ENCODE measurements around the gene NASP. TPM values are rescaled to one million over a fixed set of nuclear protein-coding genes. Genes with fewer than 3 reads are reported as not detected.

NASP gene
- polyA plus RNA-seq, 1 experiment, result 74.8 TPM

DNA sequence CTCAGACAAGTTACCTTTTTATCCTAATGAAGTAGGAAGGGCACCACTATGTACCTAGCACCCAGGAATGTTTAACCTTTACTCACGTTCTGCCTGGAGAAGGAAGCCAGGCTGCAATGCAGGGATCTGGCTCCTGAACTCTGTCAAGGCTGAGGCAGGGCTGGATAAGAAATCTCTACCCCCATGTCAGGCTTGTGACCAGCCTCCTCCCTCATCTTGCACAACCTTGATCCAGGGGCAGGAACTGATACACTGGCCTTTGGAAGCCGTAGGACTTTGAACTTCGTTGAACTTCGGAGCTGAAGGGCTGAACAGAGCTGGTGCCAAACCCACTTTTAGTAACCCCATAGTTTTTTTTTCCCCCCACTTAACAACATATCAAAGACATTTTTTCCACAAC is 41.2 kb upstream of the NASP start:
- DNase-seq (ENCODE audit: low read depth, low spot score), result no peak
- ChIA-PET CTCF (interaction anchor here (0.6 to 0.8 kb wide), 2 partner anchors 28 to 239 kb away, joined by 3 to 4 read pairs; no protein-coding TSS in a partner anchor), POLR2A (interaction anchor here (3.0 kb wide), 1 partner anchor 21 kb away, joined by 19 read pairs; the partner anchor contains the start of gene PRDX1)

DNA sequence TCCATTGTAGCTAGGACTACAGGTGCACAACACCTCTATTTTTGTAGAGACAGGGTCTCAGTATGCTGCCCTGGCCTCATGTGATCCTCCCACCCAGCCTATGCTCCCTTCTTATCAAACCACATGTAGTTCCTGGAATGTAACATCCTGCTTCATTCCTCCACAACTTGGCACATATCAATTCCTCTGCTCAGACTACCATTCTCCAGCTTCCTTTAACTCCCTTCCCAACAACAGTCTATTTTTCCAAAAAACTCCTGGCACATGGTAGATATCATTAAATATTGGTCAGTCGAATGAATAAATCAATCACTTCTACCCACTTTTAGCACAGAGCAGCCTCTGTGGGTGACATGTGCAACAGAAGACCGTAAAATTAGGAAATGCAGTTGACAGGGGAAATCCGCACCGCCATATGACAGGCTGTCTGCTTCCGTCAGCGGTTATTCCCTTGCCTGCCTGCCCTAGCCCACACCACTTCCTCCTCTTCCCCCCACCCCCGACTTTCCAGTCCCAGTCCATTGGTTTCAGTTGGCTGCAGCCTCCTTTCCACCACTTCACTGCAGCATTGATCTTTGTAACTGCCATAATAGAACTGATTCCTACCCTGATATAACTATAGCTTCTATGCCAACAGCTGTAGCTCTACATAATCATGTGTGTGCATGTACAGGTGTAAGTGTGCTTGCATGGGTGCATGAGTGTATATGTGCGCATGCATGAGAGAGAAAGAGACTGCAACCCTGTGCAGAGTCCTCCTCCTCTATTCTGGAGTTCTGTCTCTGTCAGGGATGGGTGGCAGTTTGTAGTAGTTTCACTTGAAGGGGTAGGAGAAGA is 40.0 kb upstream of the NASP start:
- TF ChIP-seq CTCF (IDR thresholded peaks at IDR 0.05; ENCODE audit: low read depth, low read length), result no peak
- Histone ChIP-seq H3K4me3 (ENCODE audit: low read depth, low read length) (no peak overlapping the region), H3K9me3 (ENCODE audit: control insufficient read depth, insufficient read depth, low read length) (no peaks in the 10 kb centered on the region), H3K27me3 (ENCODE audit: control insufficient read depth, insufficient read depth, low read length) (no peaks in the 10 kb centered on the region), H3K27ac (ENCODE audit: low read depth, low read length) (no peak overlapping the region)
- POLR2A ChIA-PET, result interaction anchor here (0.5 to 3.0 kb wide), 2 partner anchors 11 to 23 kb away, joined by 5 to 19 read pairs; partner anchors contain the start of gene PRDX1
- DNase-seq (ENCODE audit: low read depth, low spot score), result no peak
- CTCF ChIA-PET, result interaction anchor here (0.6 to 0.7 kb wide), 2 partner anchors 14 to 19 kb away, joined by 3 to 7 read pairs; no protein-coding TSS in a partner anchor

More for the DNA sequence above, 41.2 kb upstream of the NASP start:
- Histone ChIP-seq H3K4me3 (ENCODE audit: low read depth, low read length) (no peak overlapping the region), H3K27ac (ENCODE audit: low read depth, low read length) (no peak overlapping the region), H3K27me3 (ENCODE audit: control insufficient read depth, insufficient read depth, low read length) (no peaks in the 10 kb centered on the region), H3K9me3 (ENCODE audit: control insufficient read depth, insufficient read depth, low read length) (no peaks in the 10 kb centered on the region)
- TF ChIP-seq CTCF (IDR thresholded peaks at IDR 0.05; ENCODE audit: low read depth, low read length), result no peak

GRCh38 chr1:45544530-45544929 is 39.3 kb upstream of the NASP start:
- H3K27me3 ChIP-seq (ENCODE audit: control insufficient read depth, insufficient read depth, low read length), result no peaks in the 10 kb centered on the region
- ChIA-PET CTCF (no interaction called here), POLR2A (interaction anchor here (3.0 kb wide), 1 partner anchor 23 kb away, joined by 19 read pairs; the partner anchor contains the start of gene PRDX1)
- H3K4me3 ChIP-seq (ENCODE audit: low read depth, low read length), result no peak overlapping the region
- TF ChIP-seq CTCF (IDR thresholded peaks at IDR 0.05; ENCODE audit: low read depth, low read length), result no peak
- DNase-seq (ENCODE audit: low read depth, low spot score), result no peak
- H3K27ac ChIP-seq (ENCODE audit: low read depth, low read length), result no peak overlapping the region
- no peaks in the 10 kb centered on the region for H3K9me3 ChIP-seq (ENCODE audit: control insufficient read depth, insufficient read depth, low read length)

- ChIA-PET POLR2A (interaction anchor here (3.0 kb wide), 1 partner anchor 24 kb away, joined by 19 read pairs; the partner anchor contains the start of gene PRDX1), CTCF (no interaction called here)
- no peak for TF ChIP-seq CTCF (IDR thresholded peaks at IDR 0.05; ENCODE audit: low read depth, low read length)
- no peaks in the 10 kb centered on the region for H3K27me3 ChIP-seq (ENCODE audit: control insufficient read depth, insufficient read depth, low read length)
- no peak for DNase-seq (ENCODE audit: low read depth, low spot score)
- no peak overlapping the region for H3K4me3 ChIP-seq (ENCODE audit: low read depth, low read length)
- no peaks in the 10 kb centered on the region for H3K9me3 ChIP-seq (ENCODE audit: control insufficient read depth, insufficient read depth, low read length)
- no peak overlapping the region for H3K27ac ChIP-seq (ENCODE audit: low read depth, low read length)
Measured at GRCh38 chr1:45545019-45545493, 38.8 kb upstream of the NASP start.

Data from AG04450 (cell line).